ENCODE results near the gene KIAA1586. TPM values are rescaled to one million over a fixed set of nuclear protein-coding genes. Genes with fewer than 3 reads are reported as not detected.

Gene KIAA1586
- total and polyA plus RNA-seq, 2 experiments from 2014 or later = 11.5 to 18.6 TPM

- no peak for DNase-seq (ENCODE audit: low spot score)
- WGBS (ENCODE audit: low lambda C conversion rate, missing lambda C conversion rate) = 76% methylated on average over 3 of the region's 3 CpGs
- no peaks in the 10 kb centered on the region for H4K20me1 ChIP-seq (ENCODE audit: insufficient read depth, poor library complexity, severe bottlenecking)
- no peak overlapping the region for H3K4me2 ChIP-seq
- no peaks in the 10 kb centered on the region for H3K4me1 ChIP-seq (ENCODE audit: insufficient read depth)
- H3K27ac ChIP-seq = no peak overlapping the region
- no peaks in the 10 kb centered on the region for H3K79me2 ChIP-seq
- H3K9me2 ChIP-seq (replicated peaks; ENCODE audit: insufficient read depth) = no peaks in the 10 kb centered on the region
- no peaks in the 10 kb centered on the region for H3K27me3 ChIP-seq
- H2AFZ ChIP-seq = no peak overlapping the region
- H3K4me3 ChIP-seq = no peak overlapping the region
- H3K36me3 ChIP-seq (replicated peaks; ENCODE audit: insufficient read depth, low read depth) = no peaks in the 10 kb centered on the region
- H3K9me3 ChIP-seq (ENCODE audit: low read depth) = no peaks in the 10 kb centered on the region
- TF ChIP-seq CTCF (IDR thresholded peaks at IDR 0.05; ENCODE audit: poor library complexity) = no peak
- no peak for TF ChIP-seq EZH2phosphoT487 (IDR thresholded peaks at IDR 0.05; ENCODE audit: low read depth, severe bottlenecking, unreplicated experiment)
- no peak for TF ChIP-seq EZH2 (IDR thresholded peaks at IDR 0.05; ENCODE audit: borderline replicate concordance)
Observed at GRCh38 chr6:57072108-57072507, 25.6 kb downstream of the KIAA1586 start.

- Histone ChIP-seq H3K4me1 (ENCODE audit: insufficient read depth) (no peaks in the 10 kb centered on the region), H3K4me2 (no peak overlapping the region), H3K4me3 (no peak overlapping the region), H3K9me3 (ENCODE audit: low read depth) (no peaks in the 10 kb centered on the region), H4K20me1 (ENCODE audit: insufficient read depth, poor library complexity, severe bottlenecking) (no peaks in the 10 kb centered on the region), H3K36me3 (replicated peaks; ENCODE audit: insufficient read depth, low read depth) (no peaks in the 10 kb centered on the region), H3K27ac (no peak overlapping the region), H2AFZ (no peak overlapping the region), H3K27me3 (no peaks in the 10 kb centered on the region), H3K9me2 (replicated peaks; ENCODE audit: insufficient read depth) (no peaks in the 10 kb centered on the region), H3K79me2 (no peaks in the 10 kb centered on the region)
- TF ChIP-seq EZH2phosphoT487 (IDR thresholded peaks at IDR 0.05; ENCODE audit: low read depth, severe bottlenecking, unreplicated experiment) (no peak), CTCF (IDR thresholded peaks at IDR 0.05; ENCODE audit: poor library complexity) (no peak), EZH2 (IDR thresholded peaks at IDR 0.05; ENCODE audit: borderline replicate concordance) (no peak)
- WGBS (ENCODE audit: low lambda C conversion rate, missing lambda C conversion rate) = 94% methylated on average over 8 of the region's 8 CpGs
- no peak for DNase-seq (ENCODE audit: low spot score)
Observed at GRCh38 chr6:57074383-57074782, 27.9 kb downstream of the KIAA1586 start.

GRCh38 chr6:57075092-57075491 lies 28.6 kb downstream of the KIAA1586 start:
- Histone ChIP-seq H3K27ac (no peak overlapping the region), H3K4me2 (no peak overlapping the region), H3K9me2 (replicated peaks; ENCODE audit: insufficient read depth) (no peaks in the 10 kb centered on the region), H2AFZ (no peak overlapping the region), H3K4me1 (ENCODE audit: insufficient read depth) (no peaks in the 10 kb centered on the region), H3K27me3 (no peaks in the 10 kb centered on the region), H4K20me1 (ENCODE audit: insufficient read depth, poor library complexity, severe bottlenecking) (no peaks in the 10 kb centered on the region), H3K36me3 (replicated peaks; ENCODE audit: insufficient read depth, low read depth) (no peaks in the 10 kb centered on the region), H3K4me3 (no peak overlapping the region), H3K9me3 (ENCODE audit: low read depth) (no peaks in the 10 kb centered on the region), H3K79me2 (no peaks in the 10 kb centered on the region)
- TF ChIP-seq CTCF (IDR thresholded peaks at IDR 0.05; ENCODE audit: poor library complexity) (no peak), EZH2phosphoT487 (IDR thresholded peaks at IDR 0.05; ENCODE audit: low read depth, severe bottlenecking, unreplicated experiment) (no peak), EZH2 (IDR thresholded peaks at IDR 0.05; ENCODE audit: borderline replicate concordance) (no peak)
- no peak for DNase-seq (ENCODE audit: low spot score)
